ENCODE results near the gene ENTREP1.
"Not testable (repeated sequence)": the region's sequence is repeated elsewhere in the genome, so short reads cannot be mapped to it uniquely, and the experiment has no call there.

ENTREP1 gene

DNA sequence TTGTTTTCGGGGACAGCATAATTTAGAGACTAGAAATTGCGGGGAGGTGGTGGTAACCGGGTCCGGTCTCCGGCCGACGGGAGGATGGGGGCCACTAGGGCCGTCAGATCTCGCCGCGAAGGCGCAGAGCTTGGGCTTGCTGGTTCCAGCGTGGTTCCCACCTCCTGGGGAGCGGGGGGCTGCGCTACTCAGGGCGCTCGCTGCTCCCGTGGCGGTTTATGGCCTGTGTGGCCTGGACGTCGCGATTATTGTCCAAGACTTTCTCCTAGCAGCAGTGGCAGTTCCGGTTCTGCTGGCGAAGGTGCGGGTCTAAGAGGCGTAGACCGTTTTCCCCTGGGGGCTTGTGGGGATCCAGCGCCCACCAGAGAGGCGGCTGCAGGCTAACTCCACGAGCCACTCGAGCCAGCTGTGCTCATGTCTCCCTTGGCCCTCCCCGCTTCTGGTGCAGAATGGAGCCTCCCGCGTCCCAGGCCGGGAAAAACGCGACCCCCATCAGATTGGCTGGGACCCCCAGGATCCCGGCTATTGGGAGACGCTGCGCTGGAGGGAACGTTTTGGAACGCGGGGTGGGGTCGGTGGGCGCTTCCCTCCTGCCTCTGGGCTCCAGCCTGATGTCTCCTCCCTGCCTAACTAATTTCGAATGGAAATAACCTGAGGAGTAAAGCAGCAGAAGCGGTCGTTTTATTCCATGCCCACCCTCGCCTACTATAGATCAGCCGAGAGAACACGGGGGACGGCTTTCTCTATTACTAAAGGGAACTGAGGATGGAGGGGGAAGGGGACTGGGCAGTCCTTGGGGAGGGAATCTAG lies 87.1 kb downstream of the ENTREP1 start:
- DNase-seq: no peak

DNA sequence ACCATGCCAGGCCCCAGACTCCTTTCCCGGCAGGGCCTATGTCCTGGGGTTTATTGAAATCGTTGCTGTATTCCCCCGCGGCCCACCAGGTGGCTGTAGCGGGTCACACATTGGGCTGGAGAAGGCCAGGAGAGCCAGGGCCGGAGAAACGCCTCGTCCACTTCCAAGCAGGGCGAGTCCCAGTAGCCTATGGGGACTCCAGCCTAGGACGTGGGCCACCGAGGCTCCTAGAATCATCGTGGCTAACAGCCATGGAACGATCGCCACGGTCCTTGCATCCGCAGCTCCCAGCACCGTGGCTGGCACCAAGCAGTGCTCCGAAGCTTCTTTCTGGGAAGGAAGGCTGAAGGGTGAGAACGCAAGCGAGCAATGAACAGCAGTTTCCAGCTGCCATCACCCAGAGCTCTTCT lies 87.7 kb downstream of the ENTREP1 start:
- DNase-seq: no peak

DNA sequence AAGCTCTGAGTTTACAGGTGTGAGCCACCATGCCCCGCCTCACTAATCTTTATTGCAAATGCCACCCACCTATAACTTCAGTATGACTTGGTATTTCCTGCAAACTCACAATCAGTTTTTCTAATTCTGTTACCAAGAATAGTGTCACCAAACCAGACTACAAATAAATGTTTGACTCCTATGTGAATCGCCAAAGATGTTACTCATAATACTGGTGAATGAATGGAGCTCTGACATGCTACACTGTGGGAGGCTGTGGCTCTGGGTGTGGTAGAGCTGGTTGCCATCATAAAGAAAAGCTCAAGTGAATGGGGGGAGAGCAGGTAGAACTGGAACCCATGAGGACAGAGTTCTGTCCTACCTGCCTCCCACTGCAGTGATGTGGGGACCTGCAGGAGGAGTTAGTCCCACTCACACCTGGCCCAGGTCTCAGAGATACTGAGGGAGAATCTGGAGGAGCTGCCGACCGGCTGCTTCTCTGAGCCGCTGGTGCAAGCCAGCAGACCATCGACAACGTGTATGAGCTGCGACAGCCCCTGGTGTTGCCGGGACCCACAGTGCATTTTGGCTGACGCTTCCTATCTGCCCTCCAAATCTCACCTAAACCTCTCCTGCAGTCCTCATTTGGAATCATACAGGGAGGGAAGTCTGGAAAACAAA lies 95.7 kb downstream of the ENTREP1 start:
- DNase-seq: no peak

DNA sequence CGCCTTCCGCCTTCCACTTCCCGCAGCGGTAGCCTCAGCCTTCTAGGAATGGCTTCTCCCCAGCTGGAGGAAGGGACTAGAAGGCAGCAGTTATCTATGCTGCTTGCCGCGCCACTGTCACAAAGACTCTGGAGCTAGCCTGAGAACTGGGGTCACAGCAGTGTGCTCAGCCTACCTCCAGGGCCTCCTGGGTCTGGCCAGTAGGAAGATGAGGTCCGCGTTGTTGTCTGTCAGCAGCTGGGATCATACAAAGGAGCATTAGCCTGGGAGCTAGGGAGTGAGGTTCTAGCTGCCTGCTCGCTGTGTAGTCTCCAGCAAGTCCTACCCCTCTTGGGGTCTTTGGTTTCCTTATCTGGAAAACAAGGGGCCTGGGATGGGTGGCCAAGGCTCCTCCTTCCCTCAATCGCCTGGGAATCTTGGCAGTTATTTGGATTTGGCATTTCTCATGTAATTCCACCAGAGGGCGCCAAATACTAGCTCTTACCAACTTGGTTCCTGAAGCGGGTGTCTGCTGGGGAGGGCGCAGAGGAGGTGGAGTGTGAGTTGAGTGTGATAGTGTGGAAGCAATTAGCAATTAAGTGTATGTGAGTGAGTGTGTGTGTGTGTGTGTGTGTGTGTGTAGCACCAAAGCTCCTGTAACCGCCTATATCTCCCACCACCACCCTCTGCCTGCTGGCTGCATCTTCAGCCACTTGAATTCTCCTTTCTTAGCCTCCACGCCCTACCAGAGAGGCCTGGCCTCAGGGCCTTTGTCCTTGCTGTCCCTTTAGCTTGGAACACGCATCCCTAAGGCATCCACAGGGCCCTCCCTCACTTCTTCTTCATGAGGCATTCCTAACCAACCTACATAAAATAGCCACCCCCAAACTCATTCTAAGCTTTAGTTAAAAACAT lies 97.1 kb downstream of the ENTREP1 start:
- DNase-seq: peak; percentile 23 to 77

DNA sequence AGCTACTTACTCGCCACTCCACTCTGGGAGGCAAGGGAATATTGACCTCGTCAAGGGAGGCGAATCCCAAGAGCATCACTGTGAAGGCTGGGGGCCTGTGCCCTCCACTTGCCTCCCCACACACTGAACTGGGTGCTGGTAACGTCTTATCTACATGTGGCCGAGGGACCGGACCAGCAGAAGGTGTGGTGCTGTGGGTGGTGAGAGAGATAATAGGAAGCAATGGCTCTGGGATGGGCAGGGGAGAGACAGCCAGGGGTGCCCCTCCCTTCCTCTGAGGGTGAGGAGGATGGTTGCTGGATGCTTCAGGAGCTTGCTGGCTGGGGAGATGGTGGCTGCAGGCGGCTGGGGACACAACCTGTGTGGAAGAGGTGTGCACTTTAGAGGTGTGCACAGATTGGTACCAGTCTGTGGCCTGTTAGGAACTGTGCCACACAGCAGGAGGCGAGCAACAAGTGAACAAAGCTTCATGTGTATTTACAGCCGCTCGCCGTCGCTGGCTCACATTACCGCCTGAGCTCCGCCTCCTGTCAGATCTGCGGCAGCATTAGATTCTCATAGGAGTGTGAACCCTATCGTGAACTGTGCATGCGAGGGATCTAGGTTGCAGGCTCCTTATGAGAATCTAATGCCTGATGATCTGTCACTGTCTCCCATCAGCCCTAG lies 100.3 kb downstream of the ENTREP1 start:
- no peak for DNase-seq

DNA sequence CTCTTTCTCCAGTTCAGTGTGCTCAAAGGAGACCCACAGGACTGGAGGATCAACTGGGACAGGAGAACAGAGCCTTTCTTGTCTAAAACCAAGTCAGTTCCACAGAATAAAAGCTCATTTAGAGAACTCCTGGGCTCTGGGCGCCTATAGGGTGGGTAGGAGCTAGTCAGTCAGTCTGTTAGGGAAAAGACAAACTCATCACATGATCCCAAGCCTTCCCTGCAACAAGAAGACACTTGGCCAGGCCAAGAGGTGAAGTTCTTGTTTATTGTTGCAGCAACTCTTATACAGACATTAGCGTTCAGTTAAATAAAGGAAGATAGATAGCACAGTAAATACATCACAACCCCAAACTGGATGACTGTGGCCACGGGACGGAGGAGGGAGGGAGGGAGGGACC lies 102.3 kb downstream of the ENTREP1 start:
- no peak for DNase-seq

DNA sequence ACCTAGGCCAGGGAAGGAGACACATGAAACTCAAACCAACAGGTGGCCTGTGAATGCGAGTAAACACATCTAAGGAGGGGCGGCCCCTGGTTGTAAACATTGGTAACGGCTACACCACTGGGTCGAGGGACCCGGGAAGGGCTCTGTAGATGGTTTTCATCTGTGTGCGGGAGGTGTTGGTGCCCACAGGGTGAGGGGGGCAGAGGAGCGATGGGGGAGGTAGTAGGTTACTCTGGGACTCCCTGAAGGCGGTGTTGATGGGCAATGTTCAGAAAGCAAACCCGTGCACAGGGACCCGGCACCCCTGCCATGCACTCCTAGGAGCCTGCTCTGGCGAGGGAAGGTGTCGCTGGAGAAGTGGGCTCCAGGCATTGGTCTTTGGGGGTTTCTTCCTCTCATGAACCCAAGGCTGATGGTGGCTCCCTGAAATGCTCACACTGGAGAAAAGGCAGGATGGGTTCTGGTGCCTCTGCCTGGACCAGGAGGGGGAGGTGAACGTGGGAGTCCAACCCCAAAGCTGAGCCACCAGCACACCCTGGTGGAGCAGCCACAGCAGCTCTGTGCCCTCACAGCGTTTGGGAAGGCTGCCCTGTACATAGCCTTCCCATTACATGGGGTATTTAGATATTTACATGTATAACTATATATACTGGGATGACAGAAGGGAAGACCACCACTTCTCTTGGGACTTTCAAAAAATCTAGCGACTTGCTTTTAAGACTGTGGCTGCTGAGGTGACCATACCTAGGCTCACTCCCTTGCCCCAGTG lies 103.2 kb downstream of the ENTREP1 start:
- DNase-seq: no peak

DNA sequence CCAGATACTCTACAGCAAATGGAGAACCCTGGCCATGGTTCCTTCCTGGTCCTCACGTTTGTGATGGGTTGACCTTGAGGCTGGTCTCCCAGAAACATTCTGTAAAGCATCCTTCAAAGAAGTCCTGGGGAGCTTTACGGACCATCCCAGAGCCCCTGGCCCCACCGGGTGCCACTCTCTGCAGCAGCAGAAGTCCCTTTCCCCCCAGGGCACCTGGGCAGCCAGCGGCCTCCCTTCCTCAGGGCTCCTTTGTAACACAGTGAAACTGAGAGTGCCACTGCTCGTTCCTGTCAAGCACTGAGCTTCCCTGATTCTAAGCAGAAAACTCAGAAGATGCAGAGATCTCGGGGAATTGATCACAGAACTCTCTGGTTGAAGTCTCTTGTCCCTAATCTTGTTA lies 104.3 kb downstream of the ENTREP1 start:
- DNase-seq: no peak

DNA sequence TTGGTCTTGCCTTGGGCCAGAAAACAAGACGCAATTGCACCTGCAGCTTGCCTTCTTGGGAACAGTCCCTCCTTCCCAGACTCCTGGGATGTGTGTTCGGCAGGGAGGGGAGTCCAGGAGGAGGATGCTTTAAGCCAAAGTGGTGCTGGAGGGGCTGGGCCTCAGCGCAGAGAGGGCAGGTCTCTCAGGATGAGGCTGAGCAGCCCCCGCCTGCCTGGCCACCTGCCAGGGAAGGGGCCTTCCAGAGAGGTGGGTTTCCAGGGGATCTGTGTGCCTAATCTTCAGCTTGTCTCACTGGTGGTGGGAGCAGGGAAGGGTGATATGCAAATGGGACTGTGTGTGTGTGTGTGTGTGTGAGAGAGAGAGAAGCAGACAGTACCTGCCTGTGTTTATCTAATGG lies 105.2 kb downstream of the ENTREP1 start:
- no peak for DNase-seq

DNA sequence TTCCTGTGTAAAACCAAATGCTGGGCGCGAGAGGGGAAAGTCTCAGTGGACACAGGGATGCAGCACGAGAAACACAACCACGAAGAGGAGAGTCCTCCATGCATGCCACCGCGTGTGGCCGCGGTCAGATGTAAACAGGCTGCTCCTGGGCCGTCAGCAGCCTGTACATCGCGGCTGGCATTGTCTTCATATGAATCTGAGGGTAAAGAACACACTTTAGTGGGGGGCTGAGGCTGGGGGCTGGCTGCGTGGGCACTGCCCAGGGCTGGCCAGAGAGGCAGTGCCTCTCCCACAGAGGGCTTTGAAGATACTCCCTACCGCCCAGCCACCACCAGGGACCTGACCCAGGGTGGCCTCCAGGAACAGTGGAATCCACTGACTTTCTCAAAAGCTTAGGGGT lies 106.2 kb downstream of the ENTREP1 start:
- no peak for DNase-seq

DNA sequence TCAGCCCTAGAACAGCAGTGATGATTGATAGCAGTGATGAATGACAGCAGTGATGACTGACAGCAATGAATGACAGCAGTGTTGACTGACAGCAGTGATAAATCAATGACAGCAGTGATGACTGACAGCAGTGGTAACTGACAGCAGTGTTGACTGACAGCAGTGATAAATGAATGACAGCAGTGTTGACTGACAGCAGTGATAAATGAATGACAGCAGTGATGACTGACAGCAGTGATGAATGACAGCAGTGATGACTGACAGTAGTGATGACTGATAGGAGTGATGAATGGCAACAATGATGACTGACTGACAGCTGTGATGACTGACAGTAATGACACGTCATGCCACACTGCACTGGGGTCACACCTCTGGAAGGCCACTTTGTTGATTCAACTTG lies 106.8 kb downstream of the ENTREP1 start:
- no peak for DNase-seq

DNA sequence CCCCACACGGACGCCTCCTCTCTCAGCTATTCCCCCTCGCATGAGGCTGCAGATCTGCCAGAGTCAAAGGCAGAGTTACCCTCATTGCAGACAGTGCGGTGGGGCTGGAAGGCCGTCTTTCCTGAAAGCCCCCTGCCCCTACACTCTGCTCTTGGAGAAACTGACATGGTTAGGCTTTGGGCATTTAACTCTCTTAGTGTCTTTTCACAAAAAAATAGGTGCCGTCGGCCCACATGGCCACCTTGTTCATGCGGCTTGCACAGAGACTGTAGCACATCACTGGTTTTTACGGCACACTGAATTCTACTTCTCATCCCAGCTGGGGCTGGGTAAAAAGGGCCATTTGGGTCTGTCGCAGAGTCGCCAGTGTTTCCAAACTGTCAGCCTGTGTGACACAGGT lies 107.6 kb downstream of the ENTREP1 start:
- DNase-seq: no peak

DNA sequence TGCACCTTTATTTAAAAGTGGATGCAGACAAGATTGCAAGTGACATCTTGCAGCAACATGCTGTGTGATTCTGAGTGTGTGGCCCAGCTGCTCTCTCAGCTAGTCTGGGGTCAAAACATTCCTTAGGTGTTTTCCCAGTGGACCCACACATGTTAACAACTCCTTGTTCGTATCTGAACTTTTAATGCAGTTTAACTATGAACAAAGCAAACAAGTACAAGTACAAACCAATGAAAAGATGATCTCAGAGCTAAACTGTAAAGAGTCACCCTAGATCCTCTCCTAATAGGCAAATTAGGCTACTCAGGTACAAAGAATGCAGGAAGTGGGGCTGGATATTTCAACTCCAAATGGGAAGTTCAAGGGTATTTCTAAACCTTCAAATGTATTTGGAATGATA lies 108.4 kb downstream of the ENTREP1 start:
- no peak for DNase-seq

DNA sequence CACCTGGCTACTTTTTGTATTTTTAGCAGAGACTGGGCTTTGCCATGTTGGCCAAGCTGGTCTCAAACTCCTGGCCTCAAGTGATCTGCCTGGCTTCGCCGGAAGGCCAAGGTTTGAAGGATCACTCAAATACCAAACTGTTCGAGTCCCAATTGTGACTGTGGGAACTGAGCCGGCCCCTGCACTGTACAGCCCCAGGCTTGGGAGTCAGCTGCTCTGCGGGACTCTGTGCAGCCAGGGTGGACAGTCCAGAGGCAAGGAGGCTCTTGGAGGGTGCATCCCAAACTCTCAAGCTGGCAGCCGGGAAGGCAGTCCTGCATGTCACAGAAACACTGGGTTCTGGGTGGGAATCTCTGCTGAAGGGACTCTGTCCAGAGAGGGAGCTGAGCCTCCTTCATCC lies 109.0 kb downstream of the ENTREP1 start:
- no peak for DNase-seq

DNA sequence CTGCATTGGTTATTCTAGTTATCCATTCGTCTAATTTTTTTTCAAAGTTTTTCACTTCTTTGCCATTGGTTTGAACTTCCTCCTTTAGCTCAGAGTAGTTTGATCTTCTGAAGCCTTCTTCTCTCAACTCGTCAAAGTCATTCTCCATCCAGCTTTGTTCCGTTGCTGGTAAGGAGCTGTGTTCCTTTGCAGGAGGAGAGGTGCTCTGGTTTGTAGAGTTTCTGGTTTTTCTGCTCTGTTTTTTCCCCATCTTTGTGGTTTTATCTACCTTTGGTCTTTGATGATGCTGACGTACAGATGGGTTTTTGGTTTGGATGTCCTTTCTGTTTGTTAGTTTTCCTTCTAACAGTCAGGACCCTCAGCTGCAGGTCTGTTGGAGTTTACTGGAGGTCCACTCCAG lies 114.6 kb downstream of the ENTREP1 start:
- not testable (repeated sequence) for DNase-seq

DNA sequence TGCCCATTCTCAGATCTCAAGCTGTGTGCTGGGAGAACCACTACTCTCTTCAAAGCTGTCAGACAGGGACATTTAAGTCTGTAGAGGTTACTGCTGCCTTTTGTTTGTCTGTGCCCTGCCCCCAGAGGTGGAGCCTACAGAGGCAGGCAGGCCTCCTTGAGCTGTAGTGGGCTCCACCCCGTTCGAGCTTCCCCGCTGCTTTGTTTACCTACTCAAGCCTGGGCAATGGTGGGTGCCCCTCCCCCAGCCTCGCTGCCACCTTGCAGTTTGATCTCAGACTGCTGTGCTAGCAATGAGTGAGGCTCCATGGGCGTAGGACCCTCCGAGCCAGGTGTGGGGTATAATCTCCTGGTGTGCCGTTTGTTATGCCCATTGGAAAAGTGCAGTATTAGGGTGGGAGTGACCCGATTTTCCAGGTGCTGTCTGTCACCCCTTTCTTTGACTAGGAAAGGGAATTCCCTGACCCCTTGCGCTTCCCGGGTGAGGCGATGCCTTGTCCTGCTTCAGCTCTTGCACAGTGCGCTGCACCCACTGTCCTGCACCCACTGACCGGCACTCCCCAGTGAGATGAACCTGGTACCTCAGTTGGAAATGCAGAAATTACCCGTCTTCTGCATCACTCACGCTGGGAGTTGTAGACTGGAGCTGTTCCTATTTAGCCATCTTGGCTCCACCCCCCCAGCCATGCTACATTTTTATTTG lies 115.4 kb downstream of the ENTREP1 start:
- not testable (repeated sequence) for DNase-seq

Data from inflammatory macrophage treated with lipopolysaccharide for 1 hour (primary cell).